Mucosa of gallbladder (tissue), 1 donor: Measurements from ENCODE around the gene HIRIP3. TPM values are rescaled to one million over a fixed set of nuclear protein-coding genes. Genes with fewer than 3 reads are reported as not detected.

ENCODE experiments used
- DNase-seq: peaks from one replicate; pipeline ENCODE4 v3.0.0-alpha.2; 2020; ENCODE audit warnings: low spot score
- total RNA-seq: library from RNA; stranded (reverse); gene quantifications from one replicate; pipeline ENCODE4 v1.2.1, GENCODE V29; 2021
- donor health status: DM: no; HTN: no; CAD: no.

The HIRIP3 gene
- total RNA-seq, 1 donor from 2014 or later, result 16.3 TPM

DNA sequence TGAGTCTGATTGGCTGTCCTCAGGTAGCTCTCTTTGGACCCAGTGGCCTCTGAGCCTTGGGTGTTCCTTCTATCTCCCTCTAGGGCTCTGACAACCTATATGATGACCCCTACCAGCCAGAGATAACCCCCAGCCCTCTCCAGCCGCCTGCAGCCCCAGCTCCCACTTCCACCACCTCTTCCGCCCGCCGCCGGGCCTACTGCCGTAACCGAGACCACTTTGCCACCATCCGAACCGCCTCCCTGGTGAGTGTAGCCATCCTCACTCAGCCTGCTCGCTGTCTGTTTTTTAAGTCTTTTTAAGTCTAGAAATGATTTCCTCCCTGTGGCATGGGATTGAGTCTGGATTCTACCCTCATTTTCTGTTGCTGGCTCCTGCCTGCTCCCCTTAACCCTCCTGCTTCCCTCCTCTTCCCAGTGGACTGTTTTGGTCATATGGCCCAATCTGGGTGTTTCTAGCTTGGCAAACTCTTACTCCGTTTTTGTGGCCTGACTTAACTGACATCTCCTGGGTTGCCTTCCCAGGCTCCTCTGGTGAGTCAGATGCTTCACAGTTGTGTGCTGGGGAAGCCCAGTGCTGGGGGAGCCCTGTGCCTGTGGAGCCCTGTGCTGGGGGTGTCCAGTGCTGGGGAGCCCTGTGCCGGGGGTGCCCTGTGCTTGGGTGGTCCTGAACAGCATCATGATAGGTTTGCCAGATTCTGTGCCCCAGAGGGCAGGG is 11.8 kb downstream of the HIRIP3 start:
- DNase-seq, result no peak

DNA sequence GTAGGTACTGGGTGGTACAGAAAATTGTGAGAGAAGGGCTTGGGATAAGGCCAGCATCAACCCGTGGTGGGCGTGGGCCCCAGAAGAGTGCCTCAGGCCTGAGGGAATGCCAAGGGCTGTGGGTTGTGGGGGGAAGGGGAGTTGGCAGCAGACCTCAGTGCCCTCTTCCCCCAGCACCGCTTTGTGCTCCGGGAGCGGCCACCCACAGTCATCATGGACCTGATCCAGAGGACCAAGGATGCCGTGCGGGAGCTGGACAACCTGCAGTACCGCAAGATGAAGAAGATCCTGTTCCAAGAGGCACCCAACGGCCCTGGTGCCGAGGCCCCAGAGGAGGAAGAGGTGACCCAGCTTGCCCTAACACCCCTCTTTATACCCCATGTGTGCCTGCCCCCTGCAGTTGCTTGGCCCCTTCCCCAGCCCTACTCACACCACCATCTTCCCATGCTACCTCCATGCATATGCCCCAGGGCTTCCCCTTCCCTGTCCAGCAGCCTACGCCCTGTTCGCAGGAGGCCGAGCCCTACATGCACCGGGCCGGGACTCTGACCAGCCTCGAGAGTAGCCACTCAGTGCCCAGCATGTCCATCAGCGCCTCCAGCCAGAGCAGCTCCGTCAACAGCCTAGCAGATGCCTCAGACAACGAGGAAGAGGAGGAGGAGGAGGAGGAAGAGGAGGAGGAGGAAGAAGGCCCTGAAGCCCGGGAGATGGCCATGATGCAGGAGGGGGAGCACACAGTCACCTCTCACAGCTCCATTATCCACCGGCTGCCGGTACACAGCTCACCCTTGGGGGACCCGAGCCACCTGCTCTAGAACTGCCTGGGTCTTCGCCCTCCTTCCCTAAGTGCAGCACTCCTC is 12.6 kb downstream of the HIRIP3 start:
- DNase-seq, result no peak

DNA sequence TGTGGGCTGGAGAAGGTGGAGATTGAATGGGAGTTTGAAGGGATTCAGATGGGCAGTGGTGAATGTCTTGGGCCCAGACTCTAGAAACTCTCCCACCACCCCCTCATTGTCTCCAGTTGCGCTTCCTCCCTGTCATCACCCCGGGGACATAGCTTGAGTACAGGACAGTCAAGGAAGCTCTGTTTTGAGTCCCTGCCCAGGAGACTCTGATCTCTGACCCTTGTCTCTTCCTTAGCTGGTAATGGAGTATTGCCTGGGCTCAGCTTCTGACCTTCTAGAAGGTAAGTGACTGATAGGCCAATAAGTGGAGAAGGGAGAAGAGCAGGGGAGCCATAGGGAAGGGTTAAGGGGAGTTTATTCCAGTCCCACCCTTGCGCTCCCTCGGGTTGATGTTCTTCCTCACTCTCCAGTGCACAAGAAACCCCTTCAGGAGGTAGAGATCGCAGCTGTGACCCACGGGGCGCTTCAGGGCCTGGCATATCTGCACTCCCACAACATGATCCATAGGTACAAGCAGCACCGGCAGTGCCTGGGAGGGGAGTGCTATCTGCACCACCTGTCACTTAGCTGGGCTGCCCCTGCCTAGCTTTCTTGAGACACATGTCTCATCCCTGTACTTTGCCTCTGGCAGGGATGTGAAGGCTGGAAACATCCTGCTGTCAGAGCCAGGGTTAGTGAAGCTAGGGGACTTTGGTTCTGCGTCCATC is 16.7 kb downstream of the HIRIP3 start:
- no peak for DNase-seq

DNA sequence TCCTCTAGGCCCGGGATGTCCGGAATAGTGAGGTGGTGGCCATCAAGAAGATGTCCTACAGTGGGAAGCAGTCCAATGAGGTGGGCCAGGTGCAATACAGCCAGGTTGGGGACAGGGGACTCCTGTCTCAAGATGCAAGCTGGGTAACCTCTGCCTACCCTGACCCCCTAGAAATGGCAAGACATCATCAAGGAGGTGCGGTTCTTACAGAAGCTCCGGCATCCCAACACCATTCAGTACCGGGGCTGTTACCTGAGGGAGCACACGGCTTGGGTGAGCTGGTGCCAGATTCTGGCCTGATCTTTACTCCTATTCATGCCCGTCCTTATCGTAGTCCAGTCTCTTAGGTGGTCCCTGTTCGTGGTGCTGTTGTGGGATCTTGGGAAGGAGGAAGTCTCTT is 17.3 kb downstream of the HIRIP3 start:
- no peak for DNase-seq

DNA sequence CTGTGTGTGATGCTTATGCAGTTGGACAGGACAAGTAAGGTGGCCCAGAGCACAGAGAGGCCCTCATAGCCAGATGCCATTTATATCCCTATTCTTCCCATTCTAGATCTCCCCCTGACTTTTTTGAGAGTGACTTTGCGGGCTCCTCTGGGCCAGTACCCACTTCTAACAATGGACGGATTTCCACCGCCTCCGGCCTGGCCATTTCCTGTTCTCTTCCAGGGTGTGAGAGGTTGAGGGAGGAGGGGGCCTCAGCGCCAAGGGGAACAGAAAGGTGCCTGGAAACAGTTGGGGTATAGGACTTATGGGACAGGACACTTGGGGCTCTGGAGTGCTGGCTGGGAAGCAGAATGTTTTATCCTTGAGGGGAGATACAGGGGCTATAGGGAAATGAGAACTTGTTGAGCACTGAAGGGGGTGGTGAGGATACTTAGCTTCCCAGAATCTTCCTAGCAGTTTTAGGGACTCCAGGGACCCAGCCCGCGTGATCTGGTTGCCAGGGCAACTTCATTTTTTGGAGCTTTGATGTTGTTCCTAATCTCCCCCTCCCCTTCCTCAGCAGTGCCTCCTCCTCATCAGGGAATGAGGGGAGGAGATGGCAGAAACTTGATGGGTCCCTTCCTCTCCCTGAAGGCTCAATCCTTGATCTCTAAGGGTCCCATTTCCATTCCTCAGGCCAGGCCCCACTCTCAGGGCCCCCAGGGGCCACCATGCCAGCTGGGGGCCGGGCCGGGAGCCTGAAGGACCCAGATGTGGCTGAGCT is 18.2 kb downstream of the HIRIP3 start:
- DNase-seq, result no peak

DNA sequence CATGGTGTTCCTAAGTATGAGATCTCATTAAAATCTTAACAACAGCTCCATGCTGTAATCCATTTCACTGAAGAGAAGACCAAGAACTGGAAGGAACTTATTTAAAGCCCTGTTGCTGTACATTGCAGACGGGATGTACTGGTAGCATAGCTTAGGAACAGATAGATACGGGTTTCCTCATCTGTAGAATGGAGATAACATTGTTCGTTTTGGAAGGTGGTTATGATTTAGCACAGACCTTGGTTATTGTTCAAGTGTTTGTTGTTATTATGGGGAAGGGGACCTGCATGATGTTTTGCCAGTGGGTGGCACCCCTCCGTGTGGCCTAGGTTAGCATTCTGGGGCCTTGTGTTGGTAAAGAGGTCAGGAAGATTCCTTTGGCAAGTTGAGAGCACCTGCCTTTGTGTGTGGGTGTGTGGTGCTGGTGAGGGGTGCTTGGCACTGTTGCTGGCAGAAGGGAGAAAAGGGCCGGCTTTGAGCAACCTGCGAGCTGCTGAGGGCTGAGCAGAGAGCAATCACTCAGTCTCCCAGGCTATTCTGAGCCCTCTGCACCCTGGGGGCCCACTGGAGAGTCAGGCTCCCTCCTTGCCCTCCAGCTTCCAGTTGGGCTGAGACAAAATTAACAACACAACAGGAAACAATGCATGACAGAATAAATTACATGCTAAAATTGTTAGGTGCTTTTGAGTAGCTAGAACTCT is 19.5 kb downstream of the HIRIP3 start:
- no peak for DNase-seq

- DNase-seq, result no peak
Measured at GRCh38 chr16:29975134-29975538, 20.3 kb downstream of the HIRIP3 start.

DNA sequence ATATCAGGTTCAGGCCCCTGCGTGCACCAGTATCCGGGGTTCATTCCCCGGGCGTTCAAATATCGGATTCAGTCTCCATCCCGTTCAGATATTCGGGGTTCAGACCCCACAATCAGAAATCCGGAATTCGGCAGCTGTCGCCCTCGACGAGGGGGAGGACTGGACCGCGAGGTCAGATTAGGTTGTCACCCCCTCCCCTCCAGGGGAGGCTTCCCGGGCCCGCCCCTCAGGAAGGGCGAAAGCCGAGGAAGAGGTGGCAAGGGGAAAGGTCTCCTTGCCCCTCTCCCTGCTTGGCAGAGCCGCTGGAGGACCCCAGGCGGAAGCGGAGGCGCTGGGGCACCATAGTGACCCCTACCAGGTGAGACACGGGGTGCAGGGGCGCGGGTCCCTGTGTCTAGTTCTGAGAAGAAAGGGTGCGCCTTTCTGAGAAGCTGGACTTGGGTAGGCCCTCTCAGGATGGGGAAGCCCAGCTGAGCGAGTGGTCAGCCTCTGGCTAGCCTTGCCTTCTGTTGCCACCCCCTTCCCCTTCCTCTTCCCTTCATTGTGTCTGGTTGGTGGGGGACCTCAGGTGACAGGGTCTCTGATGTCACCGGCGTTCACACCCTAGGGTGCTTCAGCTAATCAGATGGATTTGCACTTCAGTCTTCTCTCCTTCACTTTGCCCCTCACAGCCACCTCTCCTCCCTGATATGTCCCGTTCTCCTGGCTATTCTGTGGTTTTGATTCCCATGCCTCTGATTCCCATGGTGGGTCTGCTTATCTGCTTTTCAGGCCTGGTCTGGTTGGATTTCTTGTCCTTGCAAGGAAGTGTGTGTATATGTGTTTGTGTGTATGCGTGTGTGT is 20.9 kb downstream of the HIRIP3 start:
- peak; percentile 18 for DNase-seq

- peak; percentile 98 for DNase-seq
Measured at GRCh38 chr16:29973384-29974246, 21.8 kb downstream of the HIRIP3 start, which contains the start of gene TAOK2. TSS of gene TAOK2 (plus strand) at chr16:29973868. CDS start at chr16:29977773, 3,905 bp downstream.

GRCh38 chr16:29972992-29973383 is 22.4 kb downstream of the HIRIP3 start:
- DNase-seq, result no peak

DNA sequence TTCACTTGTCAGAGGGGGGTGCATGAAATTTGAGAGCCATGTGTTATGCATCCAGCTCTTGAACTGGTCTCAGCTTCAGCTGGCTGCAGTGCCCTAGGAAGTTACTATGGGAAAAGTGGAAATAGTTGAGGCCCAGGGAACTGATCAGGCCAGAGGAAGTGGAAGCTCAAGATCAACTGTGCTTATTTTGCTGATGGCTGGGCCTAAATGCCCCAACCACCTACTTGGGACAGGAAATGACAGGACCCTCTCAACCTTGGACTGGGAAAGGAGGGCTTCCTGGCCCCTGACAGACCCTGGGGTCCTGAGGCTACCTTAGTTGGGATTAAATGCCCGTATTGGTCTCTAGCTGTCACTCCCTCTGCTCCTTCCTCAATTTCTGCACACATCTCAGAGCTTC is 22.9 kb downstream of the HIRIP3 start:
- DNase-seq, result no peak

DNA sequence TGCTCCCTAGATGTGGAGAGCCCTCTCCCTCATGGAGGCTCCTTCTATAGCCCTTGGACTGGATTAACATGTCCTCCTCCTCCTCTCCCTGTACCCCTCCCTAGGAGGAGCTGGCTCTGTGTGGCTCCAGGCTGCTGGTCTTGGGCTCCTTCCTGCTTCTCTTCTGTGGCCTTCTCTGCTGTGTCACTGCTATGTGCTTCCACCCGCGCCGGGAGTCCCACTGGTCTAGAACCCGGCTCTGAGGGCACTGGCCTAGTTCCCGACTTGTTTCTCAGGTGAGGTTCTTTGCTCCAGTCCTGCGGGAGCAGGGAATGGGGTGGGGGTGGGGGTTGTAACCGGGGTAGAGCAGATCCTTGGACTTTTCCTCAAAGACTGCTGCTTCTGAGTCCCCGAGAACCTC is 24.1 kb downstream of the HIRIP3 start:
- no peak for DNase-seq

DNA sequence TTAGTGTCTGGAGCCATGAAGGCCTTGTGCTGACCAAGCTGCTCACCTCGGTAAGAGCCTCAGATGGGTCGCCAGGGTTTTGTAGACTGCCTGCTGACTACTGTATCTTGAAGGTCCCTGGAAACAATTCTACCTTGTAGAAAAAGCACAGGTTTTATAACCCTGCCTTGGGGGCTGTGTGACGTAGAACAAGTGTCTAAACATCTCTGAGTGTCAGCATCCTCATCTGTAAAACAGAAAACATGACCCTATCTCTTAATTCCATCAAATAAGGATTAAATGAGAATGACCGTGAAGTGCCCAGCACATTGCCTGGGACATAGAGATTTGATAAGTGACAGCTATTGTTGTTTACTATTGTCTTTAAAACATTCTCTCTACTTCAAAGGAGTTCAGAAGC is 27.2 kb downstream of the HIRIP3 start:
- no peak for DNase-seq

GRCh38 chr16:29963021-29963743 is 32.2 kb downstream of the HIRIP3 start:
- DNase-seq, result no peak

GRCh38 chr16:29962344-29962994 is 32.9 kb downstream of the HIRIP3 start:
- DNase-seq, result no peak

DNA sequence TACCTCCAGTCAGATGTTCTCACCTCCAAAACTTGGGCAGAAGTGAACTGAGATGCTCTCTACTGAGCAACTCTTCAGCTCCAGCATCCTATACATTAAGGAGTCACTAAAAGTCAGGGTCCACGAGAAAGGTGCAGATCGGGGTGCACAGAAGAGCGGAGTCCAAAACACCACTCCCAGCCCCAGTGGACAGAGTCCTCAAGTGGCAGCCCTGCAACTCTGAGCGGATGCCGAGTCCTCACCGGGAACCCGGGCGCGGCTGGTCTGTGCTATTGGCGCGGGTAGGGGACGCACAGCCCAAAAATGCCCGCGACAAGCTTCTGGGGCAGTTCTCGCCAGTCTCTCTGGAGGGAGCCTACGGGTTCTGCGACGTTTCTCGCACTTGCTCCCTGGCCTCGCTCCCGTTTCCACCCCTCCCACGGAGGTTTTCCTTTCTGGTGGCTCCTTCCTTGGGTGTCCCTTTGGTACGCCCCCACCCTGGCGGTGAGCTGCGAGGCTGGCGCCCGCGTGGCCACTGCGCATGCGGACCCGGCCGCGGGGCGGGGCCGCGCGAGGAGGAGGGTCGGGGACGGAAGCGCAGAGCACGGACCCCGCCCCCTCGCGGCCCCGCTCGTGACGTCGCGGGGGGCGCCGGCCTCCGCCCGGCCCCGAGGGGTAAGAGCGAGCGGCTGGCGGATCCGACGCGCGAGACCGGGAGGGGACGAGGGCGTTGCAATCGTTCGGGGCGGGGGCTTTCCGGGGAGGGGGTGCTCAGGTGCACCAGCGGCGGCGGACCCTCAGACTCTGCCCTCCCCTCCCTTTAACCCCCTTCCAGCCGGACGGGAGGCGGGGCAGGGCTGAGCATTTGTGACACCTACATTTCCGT is 33.7 kb downstream of the HIRIP3 start, which contains the start of gene TMEM219:
TMEM219 (plus strand) TSS at position 601 of the 865 bp plus-strand sequence. CDS start 1,065 bp downstream, outside the sequence.
- peak; percentile 92 for DNase-seq

DNA sequence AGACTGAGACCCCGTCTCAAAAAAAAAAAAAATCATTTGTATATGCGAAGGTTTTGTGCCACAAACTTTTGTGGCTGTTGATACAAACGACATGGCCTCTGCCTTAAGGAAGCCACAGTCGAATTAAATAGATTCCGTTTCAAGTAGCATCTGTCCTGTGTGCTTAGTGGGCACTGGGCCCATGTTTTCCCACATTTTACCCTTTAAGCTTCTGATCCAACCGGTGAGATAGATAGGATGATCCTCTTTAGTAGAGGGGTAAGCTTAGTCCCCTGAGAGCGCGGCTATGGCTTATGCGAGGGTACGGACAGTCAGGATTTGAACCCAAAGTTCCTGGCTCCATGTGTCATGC is 34.3 kb downstream of the HIRIP3 start:
- no peak for DNase-seq
